ENCODE results near the gene PCGF3.

PCGF3 gene

GRCh38 chr4:705278-706082 lies at the start of gene PCGF3:
Gene PCGF3 (plus strand): TSS chr4:705832. CDS start chr4:733681, 27,849 bp downstream.
- Histone ChIP-seq H3K27ac (ENCODE audit: low read depth, low read length) (peak within 1 kb of the TSS; percentile 65; the same call in 1 of the 2 replicates), H3K79me2 (ENCODE audit: control insufficient read depth, insufficient read depth, low read length, unreplicated experiment) (peaks cover 42% of the 10 kb centered on the region), H3K27me3 (ENCODE audit: insufficient read depth, low read length) (no peaks in the 10 kb centered on the region), H3K4me3 (ENCODE audit: low read depth, low read length) (peak within 1 kb of the TSS; percentile 86), H3K4me1 (ENCODE audit: control insufficient read depth, insufficient read depth, low read length, unreplicated experiment) (peaks cover 4% of the 10 kb centered on the region), H2AFZ (ENCODE audit: low read length, unreplicated experiment) (peak within 1 kb of the TSS; percentile 95), H3K36me3 (ENCODE audit: insufficient read depth, low read length) (no peaks in the 10 kb centered on the region)

DNA sequence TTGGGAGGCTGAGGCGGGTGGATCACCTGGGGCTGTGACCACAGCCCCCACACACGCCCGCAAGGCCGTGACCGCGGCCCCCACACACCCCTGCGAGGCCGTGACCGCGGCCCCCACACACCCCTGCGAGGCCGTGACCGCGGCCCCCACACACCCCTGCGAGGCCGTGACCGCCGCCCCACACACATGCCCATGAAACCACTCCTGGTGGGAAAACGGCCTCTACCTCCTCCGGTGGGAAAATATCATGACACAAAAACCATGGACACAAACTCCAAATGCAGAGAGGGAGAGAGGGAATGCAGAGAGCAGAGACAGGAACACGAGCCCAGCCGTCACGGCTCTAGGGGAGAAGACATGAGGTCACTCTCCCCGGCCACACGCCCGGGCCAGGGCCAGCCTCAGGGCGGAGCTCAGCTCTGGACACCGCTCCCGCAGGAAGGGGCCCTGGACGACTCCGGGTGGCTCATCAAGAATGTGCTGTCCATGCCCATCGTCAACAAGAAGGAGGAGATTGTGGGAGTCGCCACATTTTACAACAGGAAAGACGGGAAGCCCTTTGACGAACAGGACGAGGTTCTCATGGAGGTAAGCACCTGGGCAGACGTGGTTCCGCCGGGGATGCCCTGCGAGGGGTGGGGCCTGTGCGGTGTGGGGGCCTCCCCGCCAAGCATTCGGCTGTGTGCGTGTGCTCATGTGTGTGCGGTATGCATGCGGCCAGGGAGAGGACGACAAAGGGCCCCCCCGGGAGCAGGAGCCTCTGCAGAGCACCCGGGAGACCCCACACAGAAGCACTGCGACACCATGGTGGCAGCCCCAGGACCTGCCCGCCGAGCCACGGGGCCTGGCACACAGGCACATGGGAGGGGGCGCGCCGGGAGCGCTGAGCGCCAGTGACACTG lies 48.9 kb upstream of the PCGF3 start:
- Histone ChIP-seq H3K36me3 (ENCODE audit: insufficient read depth, low read length) (no peaks in the 10 kb centered on the region), H3K27ac (ENCODE audit: low read depth, low read length) (no peak overlapping the region), H3K27me3 (ENCODE audit: insufficient read depth, low read length) (peaks cover 7% of the 10 kb centered on the region; the same call in 1 of the 2 replicates), H2AFZ (ENCODE audit: low read length, unreplicated experiment) (no peak overlapping the region), H3K4me3 (ENCODE audit: low read depth, low read length) (no peak overlapping the region), H3K79me2 (ENCODE audit: control insufficient read depth, insufficient read depth, low read length, unreplicated experiment) (no peaks in the 10 kb centered on the region), H3K4me1 (ENCODE audit: control insufficient read depth, insufficient read depth, low read length, unreplicated experiment) (no peaks in the 10 kb centered on the region)

- H3K4me3 ChIP-seq (ENCODE audit: low read depth, low read length): no peak overlapping the region
- no peaks in the 10 kb centered on the region for H3K36me3 ChIP-seq (ENCODE audit: insufficient read depth, low read length)
- no peaks in the 10 kb centered on the region for H3K79me2 ChIP-seq (ENCODE audit: control insufficient read depth, insufficient read depth, low read length, unreplicated experiment)
- no peaks in the 10 kb centered on the region for H3K4me1 ChIP-seq (ENCODE audit: control insufficient read depth, insufficient read depth, low read length, unreplicated experiment)
- 0 out of 2 replicates have a peak, but pooled peaks cover under 1% of the 10 kb centered on the region for H3K27me3 ChIP-seq (ENCODE audit: insufficient read depth, low read length)
- H2AFZ ChIP-seq (ENCODE audit: low read length, unreplicated experiment): no peak overlapping the region
- no peak overlapping the region for H3K27ac ChIP-seq (ENCODE audit: low read depth, low read length)
Measured at GRCh38 chr4:657338-657833, 48.2 kb upstream of the PCGF3 start.

- H3K4me3 ChIP-seq (ENCODE audit: low read depth, low read length): no peak overlapping the region
- H3K27me3 ChIP-seq (ENCODE audit: insufficient read depth, low read length): peaks cover 1% of the 10 kb centered on the region
- no peaks in the 10 kb centered on the region for H3K36me3 ChIP-seq (ENCODE audit: insufficient read depth, low read length)
- H2AFZ ChIP-seq (ENCODE audit: low read length, unreplicated experiment): no peak overlapping the region
- no peaks in the 10 kb centered on the region for H3K79me2 ChIP-seq (ENCODE audit: control insufficient read depth, insufficient read depth, low read length, unreplicated experiment)
- no peaks in the 10 kb centered on the region for H3K4me1 ChIP-seq (ENCODE audit: control insufficient read depth, insufficient read depth, low read length, unreplicated experiment)
- no peak overlapping the region for H3K27ac ChIP-seq (ENCODE audit: low read depth, low read length)
Measured at GRCh38 chr4:657834-658667, 47.6 kb upstream of the PCGF3 start.

GRCh38 chr4:658681-659667 lies 46.7 kb upstream of the PCGF3 start:
- Histone ChIP-seq H3K27me3 (ENCODE audit: insufficient read depth, low read length) (peaks cover 11% of the 10 kb centered on the region), H3K36me3 (ENCODE audit: insufficient read depth, low read length) (no peaks in the 10 kb centered on the region), H3K4me3 (ENCODE audit: low read depth, low read length) (no peak overlapping the region), H3K79me2 (ENCODE audit: control insufficient read depth, insufficient read depth, low read length, unreplicated experiment) (no peaks in the 10 kb centered on the region), H2AFZ (ENCODE audit: low read length, unreplicated experiment) (no peak overlapping the region), H3K27ac (ENCODE audit: low read depth, low read length) (no peak overlapping the region), H3K4me1 (ENCODE audit: control insufficient read depth, insufficient read depth, low read length, unreplicated experiment) (no peaks in the 10 kb centered on the region)

DNA sequence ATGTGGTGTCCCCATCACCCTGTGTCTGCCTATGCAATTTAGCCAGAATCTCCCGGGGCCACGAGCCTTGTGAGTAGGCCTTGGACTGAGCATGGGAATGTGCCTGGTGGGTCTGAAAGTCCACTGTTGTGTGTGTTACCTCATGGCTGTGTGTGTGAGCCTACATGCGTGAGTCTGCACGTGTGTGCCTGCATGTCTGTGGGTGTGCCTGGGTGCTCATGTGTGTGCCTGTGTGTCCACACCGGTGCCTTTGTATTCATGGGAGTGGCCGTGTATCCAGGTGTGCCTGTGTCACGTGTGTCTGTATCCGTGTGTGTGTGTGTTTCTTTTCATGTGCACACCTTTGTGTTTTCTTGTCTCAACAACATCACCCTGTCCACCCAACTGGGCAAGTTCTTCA lies 45.8 kb upstream of the PCGF3 start:
- no peaks in the 10 kb centered on the region for H3K4me1 ChIP-seq (ENCODE audit: control insufficient read depth, insufficient read depth, low read length, unreplicated experiment)
- H2AFZ ChIP-seq (ENCODE audit: low read length, unreplicated experiment): no peak overlapping the region
- no peak overlapping the region for H3K4me3 ChIP-seq (ENCODE audit: low read depth, low read length)
- H3K79me2 ChIP-seq (ENCODE audit: control insufficient read depth, insufficient read depth, low read length, unreplicated experiment): no peaks in the 10 kb centered on the region
- H3K27ac ChIP-seq (ENCODE audit: low read depth, low read length): no peak overlapping the region
- peaks cover 15% of the 10 kb centered on the region for H3K27me3 ChIP-seq (ENCODE audit: insufficient read depth, low read length)
- H3K36me3 ChIP-seq (ENCODE audit: insufficient read depth, low read length): no peaks in the 10 kb centered on the region

DNA sequence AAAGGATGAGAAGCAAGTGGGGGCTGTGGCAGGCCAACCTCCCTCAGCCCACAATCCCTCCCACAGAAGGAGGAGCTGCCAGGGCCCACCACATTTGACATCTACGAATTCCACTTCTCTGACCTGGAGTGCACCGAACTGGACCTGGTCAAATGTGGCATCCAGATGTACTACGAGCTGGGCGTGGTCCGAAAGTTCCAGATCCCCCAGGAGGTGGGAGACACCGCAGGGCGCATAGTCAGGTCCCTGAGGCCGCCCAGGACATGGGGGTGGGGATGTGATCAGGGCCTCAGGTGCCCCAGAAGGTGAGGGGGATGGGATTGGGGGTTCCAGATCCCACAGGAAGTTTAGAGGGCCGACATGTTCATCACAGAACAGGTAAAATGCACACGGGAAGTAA lies 45.2 kb upstream of the PCGF3 start:
- H3K79me2 ChIP-seq (ENCODE audit: control insufficient read depth, insufficient read depth, low read length, unreplicated experiment): no peaks in the 10 kb centered on the region
- H2AFZ ChIP-seq (ENCODE audit: low read length, unreplicated experiment): no peak overlapping the region
- H3K4me3 ChIP-seq (ENCODE audit: low read depth, low read length): no peak overlapping the region
- H3K27me3 ChIP-seq (ENCODE audit: insufficient read depth, low read length): peaks cover 15% of the 10 kb centered on the region
- H3K36me3 ChIP-seq (ENCODE audit: insufficient read depth, low read length): no peaks in the 10 kb centered on the region
- no peak overlapping the region for H3K27ac ChIP-seq (ENCODE audit: low read depth, low read length)
- H3K4me1 ChIP-seq (ENCODE audit: control insufficient read depth, insufficient read depth, low read length, unreplicated experiment): no peaks in the 10 kb centered on the region

DNA sequence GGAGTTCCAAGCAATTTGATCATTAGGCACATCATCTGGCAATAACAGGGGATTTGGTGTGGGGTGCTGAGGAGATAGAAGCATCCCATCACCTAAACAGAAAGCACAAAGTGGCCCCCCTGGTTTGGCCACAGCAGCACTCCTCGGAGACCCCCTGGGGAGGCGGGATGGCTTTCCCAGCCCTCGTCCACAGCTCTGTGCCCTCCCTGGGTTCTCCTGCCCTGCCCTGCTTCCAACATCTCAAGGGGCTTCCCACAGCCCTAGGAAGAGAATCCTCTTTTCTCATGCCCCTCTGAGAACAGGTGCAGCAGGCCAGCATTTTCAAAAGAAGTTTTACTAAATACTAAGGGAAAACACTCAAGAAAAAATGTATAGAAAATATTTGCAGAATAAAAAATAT lies 44.4 kb upstream of the PCGF3 start:
- Histone ChIP-seq H3K27ac (ENCODE audit: low read depth, low read length) (no peak overlapping the region), H2AFZ (ENCODE audit: low read length, unreplicated experiment) (no peak overlapping the region), H3K79me2 (ENCODE audit: control insufficient read depth, insufficient read depth, low read length, unreplicated experiment) (no peaks in the 10 kb centered on the region), H3K4me1 (ENCODE audit: control insufficient read depth, insufficient read depth, low read length, unreplicated experiment) (no peaks in the 10 kb centered on the region), H3K4me3 (ENCODE audit: low read depth, low read length) (no peak overlapping the region), H3K36me3 (ENCODE audit: insufficient read depth, low read length) (no peaks in the 10 kb centered on the region), H3K27me3 (ENCODE audit: insufficient read depth, low read length) (peaks cover 15% of the 10 kb centered on the region)

DNA sequence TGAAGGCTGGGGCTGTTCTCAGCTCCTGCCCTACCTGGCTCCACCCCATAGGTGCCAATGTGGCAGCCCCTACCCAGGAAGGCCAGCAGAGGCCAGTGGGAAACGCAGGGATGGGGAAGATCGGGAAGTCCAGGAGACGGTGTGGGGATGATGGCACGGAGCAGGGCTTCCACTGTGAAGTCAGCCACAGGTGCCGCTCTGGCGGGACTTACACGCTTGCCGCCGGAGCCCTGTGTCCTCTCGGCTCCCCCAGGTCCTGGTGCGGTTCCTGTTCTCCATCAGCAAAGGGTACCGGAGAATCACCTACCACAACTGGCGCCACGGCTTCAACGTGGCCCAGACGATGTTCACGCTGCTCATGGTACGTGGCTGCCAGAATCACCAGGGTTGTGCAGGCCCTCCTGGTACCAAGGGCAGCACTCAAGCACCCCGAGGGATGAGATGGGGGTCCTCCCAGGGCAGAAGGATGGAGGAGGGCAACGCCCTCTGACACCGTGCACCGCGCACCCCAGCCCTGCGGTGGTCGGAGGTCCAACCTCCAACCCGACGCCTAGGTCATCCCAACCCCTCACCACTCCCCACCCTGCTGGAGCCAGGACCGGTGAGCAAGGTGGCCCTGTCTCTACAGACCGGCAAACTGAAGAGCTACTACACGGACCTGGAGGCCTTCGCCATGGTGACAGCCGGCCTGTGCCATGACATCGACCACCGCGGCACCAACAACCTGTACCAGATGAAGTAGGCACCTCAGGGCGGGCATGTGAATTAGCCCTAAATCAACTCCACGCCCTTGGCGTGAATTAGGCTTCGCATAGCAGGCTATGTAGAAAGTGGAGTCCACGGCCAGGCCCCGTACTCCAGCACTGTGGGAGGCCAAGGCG lies 43.5 kb upstream of the PCGF3 start:
- peaks cover 15% of the 10 kb centered on the region for H3K27me3 ChIP-seq (ENCODE audit: insufficient read depth, low read length)
- H3K36me3 ChIP-seq (ENCODE audit: insufficient read depth, low read length): no peaks in the 10 kb centered on the region
- H3K27ac ChIP-seq (ENCODE audit: low read depth, low read length): no peak overlapping the region
- no peak overlapping the region for H3K4me3 ChIP-seq (ENCODE audit: low read depth, low read length)
- H3K79me2 ChIP-seq (ENCODE audit: control insufficient read depth, insufficient read depth, low read length, unreplicated experiment): no peaks in the 10 kb centered on the region
- H3K4me1 ChIP-seq (ENCODE audit: control insufficient read depth, insufficient read depth, low read length, unreplicated experiment): no peaks in the 10 kb centered on the region
- H2AFZ ChIP-seq (ENCODE audit: low read length, unreplicated experiment): no peak overlapping the region
